ENCODE data around the gene ERF. TPM values are rescaled to one million over a fixed set of nuclear protein-coding genes. Genes with fewer than 3 reads are reported as not detected.

The ERF gene
- total and polyA plus RNA-seq, 2 of the 4 experiments (the other 2 are of a cell fraction), result 5.2 to 32.4 TPM

DNA sequence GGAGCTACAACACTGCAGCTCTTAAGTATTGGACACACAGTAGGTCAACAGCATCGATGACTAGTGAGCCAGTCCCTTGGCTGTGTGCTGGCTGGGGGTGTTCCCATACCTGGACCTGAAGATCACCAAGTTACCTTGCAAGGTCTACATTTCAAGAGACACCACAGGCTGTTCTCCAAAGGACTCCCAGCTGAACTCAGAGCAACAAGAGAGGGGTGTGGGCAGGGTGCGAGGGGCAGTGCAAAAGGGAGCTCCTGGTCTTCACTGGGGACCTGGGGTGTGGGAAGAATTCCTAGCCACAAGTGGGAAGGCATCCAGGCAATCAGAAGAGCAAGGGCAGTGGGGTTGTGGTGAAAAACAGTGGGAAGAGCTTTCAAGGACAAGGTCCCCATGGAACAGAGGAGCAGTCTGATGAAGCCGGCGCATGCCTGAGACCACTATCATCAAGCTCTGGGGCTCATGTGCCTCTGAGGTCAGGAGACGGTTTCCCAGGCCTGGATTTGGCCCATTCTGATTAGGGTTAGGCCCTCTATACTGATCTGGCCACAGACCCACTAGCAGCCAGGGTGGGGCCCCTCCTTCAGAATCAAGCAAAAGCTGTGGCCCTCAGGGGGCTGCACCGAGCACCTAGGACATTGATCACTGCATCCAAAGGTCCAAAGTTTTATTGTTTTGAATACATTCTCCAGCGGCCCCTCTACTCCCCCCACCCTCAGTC lies 7.8 kb downstream of the ERF start:
- Histone ChIP-seq H3K4me1 (ENCODE audit: control insufficient read depth, insufficient read depth, low read length) (peaks cover 23% of the 10 kb centered on the region), H2BK15ac (ENCODE audit: low read depth, low read length) (no peak overlapping the region), H3K14ac (replicated peaks; ENCODE audit: low read depth, low read length) (no peak overlapping the region), H3K9ac (ENCODE audit: low read depth, low read length) (0 out of 2 replicates have a peak overlapping the region, but pooled peaks have one; percentile 5), H2AFZ (replicated peaks; ENCODE audit: low read length, poor library complexity) (no peak overlapping the region), H3K23ac (ENCODE audit: low read depth, low read length) (peak overlapping the region; percentile 18), H3K9me1 (ENCODE audit: insufficient read depth, low read length) (peaks cover 7% of the 10 kb centered on the region; the same call in 1 of the 2 replicates), H3K36me3 (ENCODE audit: control insufficient read depth, insufficient read depth, low read length) (peaks cover 15% of the 10 kb centered on the region), H4K91ac (ENCODE audit: insufficient read depth, low read depth, low read length) (no peak overlapping the region), H3K18ac (ENCODE audit: low read depth, low read length) (no peak overlapping the region), H2BK5ac (ENCODE audit: low read depth, low read length, poor library complexity, severe bottlenecking) (no peak overlapping the region), H3K4ac (ENCODE audit: low read depth, low read length) (no peak overlapping the region), H3K9me3 (ENCODE audit: control insufficient read depth, insufficient read depth, low read length) (no peaks in the 10 kb centered on the region), H3K27me3 (ENCODE audit: control insufficient read depth, insufficient read depth, low read length) (no peaks in the 10 kb centered on the region), H4K8ac (ENCODE audit: low read depth in 2 of 2, low read length in 2 of 2) (peak overlapping the region in 1 of 2 experiments; percentile 14; a peak in 1 of 4 replicates), H2BK120ac (ENCODE audit: low read depth, low read length) (no peak overlapping the region), H3K79me1 (ENCODE audit: low read depth in 1 of 2, low read length in 2 of 2) (peaks cover 6 to 56% of the 10 kb centered on the region in 2 experiments; a peak in 3 of 4 replicates), H4K5ac (ENCODE audit: low read depth, low read length) (no peak overlapping the region), H3K4me3 (ENCODE audit: insufficient read depth, low read depth, low read length) (no peak overlapping the region), H4K20me1 (ENCODE audit: insufficient read depth, low read length) (peaks cover 41% of the 10 kb centered on the region), H3K4me2 (ENCODE audit: low read depth, low read length) (no peak overlapping the region), H2AK9ac (replicated peaks; ENCODE audit: low read depth, low read length, poor library complexity) (peak overlapping the region; percentile 38), H2AK5ac (ENCODE audit: low read depth, low read length) (no peak overlapping the region), H3K56ac (ENCODE audit: extremely low read depth, insufficient read depth, low read length) (peak overlapping the region; percentile 17; the same call in 1 of the 2 replicates), H3K27ac (ENCODE audit: insufficient read depth, low read length) (peak overlapping the region; percentile 7; the same call in 1 of the 2 replicates), H2BK20ac (ENCODE audit: low read depth, low read length) (no peak overlapping the region)
- intact Hi-C loops (cut with micrococcal nuclease) (loop anchor here (1.0 kb wide), 3 partner anchors 32 to 78 kb away; partner anchors contain the start of gene MEGF8), dilution Hi-C loops (cut with HindIII; ENCODE audit: low sequenced_read_pairs, unreplicated experiment) (no loop called here), in situ Hi-C loops (cut with MboI; ENCODE audit: low sequenced_read_pairs) (no loop called here)
- ChIA-PET CTCF (interaction anchor here (0.9 to 5.0 kb wide), 3 partner anchors 23 to 50 kb away, joined by 3 to 29 read pairs (median 4); no protein-coding TSS in a partner anchor), POLR2A (ENCODE audit: unreplicated experiment) (no interaction called here)
- no peak for ATAC-seq (ENCODE audit: low read depth)
- DNase-seq, result peak; percentile 10
- BruUV-seq (replicated peaks), result no TSS peak
- WGBS, 2 experiments (ENCODE audit: extremely low coverage in 2 of 2, insufficient read length in 1 of 2), result 94% methylated on average over 5 of the region's 7 CpGs; no CpG with 5 or more reads in 1 of the 2 experiments
- no peak for TF ChIP-seq MXI1 (IDR thresholded peaks at IDR 0.05; ENCODE audit: borderline replicate concordance, low read depth, low read length)
- TF ChIP-seq, protein P1, sequence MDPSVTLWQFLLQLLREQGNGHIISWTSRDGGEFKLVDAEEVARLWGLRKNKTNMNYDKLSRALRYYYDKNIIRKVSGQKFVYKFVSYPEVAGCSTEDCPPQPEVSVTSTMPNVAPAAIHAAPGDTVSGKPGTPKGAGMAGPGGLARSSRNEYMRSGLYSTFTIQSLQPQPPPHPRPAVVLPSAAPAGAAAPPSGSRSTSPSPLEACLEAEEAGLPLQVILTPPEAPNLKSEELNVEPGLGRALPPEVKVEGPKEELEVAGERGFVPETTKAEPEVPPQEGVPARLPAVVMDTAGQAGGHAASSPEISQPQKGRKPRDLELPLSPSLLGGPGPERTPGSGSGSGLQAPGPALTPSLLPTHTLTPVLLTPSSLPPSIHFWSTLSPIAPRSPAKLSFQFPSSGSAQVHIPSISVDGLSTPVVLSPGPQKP (IDR thresholded peaks at IDR 0.05; ENCODE audit: borderline replicate concordance, low read depth, low read length), result no peak
- TF ChIP-seq, protein P2, sequence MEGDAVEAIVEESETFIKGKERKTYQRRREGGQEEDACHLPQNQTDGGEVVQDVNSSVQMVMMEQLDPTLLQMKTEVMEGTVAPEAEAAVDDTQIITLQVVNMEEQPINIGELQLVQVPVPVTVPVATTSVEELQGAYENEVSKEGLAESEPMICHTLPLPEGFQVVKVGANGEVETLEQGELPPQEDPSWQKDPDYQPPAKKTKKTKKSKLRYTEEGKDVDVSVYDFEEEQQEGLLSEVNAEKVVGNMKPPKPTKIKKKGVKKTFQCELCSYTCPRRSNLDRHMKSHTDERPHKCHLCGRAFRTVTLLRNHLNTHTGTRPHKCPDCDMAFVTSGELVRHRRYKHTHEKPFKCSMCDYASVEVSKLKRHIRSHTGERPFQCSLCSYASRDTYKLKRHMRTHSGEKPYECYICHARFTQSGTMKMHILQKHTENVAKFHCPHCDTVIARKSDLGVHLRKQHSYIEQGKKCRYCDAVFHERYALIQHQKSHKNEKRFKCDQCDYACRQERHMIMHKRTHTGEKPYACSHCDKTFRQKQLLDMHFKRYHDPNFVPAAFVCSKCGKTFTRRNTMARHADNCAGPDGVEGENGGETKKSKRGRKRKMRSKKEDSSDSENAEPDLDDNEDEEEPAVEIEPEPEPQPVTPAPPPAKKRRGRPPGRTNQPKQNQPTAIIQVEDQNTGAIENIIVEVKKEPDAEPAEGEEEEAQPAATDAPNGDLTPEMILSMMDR (conservative IDR thresholded peaks at IDR 0.05; ENCODE audit: low read depth, low read length), result no peak
- no peak for TF ChIP-seq CHD1 (IDR thresholded peaks at IDR 0.05; ENCODE audit: low read depth, low read length)
- no peak for TF ChIP-seq RCOR1 (IDR thresholded peaks at IDR 0.05; ENCODE audit: insufficient replicate concordance, low read length)
- TF ChIP-seq POLR2A (IDR thresholded peaks at IDR 0.05; ENCODE audit: low read depth, low read length), result no peak
